ENCODE results near the gene GSK3B.

GSK3B gene

DNA sequence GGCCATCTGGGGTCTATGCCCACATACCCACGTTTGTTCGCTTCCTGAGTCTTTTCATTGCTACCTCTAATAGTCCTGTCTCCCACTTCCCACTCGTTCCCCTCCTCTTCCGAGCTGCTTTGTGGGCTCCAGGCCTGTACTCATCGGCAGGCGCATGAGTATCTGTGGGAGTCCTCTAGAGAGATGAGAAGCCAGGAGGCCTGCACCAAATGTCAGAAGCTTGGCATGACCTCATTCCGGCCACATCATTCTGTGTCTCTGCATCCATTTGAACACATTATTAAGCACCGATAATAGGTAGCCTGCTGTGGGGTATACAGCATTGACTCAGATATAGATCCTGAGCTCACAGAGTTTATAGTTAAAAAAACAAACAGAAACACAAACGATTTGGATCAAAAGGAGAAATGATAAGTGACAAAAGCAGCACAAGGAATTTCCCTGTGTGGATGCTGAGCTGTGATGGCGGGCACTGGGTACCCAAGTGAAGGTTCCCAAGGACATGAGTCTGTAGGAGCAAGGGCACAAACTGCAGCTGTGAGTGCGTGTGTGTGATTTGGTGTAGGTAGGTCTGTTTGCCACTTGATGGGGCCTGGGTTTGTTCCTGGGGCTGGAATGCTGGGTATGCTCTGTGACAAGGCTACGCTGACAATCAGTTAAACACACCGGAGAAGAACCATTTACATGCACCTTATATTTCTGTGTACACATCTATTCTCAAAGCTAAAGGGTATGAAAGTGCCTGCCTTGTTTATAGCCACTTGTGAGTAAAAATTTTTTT lies 276.5 kb downstream of the GSK3B start:
- DNase-seq (ENCODE audit: low spot score): no peak

DNA sequence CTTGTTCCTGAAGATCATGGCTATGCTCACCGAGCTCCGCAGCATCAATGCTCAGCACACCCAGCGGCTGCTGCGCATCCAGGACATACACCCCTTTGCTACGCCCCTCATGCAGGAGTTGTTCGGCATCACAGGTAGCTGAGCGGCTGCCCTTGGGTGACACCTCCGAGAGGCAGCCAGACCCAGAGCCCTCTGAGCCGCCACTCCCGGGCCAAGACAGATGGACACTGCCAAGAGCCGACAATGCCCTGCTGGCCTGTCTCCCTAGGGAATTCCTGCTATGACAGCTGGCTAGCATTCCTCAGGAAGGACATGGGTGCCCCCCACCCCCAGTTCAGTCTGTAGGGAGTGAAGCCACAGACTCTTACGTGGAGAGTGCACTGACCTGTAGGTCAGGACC lies 277.2 kb downstream of the GSK3B start:
- no peak for DNase-seq (ENCODE audit: low spot score)

DNA sequence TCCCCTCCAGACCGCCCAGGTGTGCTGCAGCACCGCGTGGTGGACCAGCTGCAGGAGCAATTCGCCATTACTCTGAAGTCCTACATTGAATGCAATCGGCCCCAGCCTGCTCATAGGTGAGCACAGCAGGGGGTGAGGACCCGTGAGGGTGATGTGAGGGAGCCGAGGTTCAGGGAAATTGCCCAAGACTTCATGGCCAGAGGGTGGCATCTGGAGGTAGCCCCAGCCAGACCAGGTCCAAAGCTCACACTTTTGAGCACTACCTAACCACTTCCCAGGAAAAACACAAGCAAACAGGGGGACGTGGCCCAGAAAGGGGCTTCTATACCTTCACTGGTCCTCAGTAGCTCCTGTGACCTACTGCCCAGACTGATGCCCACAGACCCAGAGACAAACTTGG lies 278.5 kb downstream of the GSK3B start:
- no peak for DNase-seq (ENCODE audit: low spot score)

DNA sequence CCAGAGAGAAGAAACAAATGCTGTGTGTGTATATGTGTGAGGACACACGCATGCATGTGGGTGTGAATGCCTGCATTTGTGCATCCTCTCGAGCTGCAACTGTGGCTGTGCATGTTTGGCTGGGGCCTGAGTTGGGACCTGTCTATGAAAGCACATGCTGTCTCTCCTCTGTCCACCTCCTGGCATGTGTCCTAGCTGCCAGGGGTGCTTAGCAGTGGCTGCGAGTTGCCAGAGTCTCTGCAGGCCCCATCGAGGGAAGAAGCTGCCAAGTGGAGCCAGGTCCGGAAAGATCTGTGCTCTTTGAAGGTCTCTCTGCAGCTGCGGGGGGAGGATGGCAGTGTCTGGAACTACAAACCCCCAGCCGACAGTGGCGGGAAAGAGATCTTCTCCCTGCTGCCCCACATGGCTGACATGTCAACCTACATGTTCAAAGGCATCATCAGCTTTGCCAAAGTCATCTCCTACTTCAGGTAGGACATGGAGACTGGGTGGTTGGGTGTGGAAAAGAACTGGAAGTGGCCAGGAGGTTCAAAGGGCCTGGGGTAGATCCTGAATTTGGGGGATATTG lies 281.7 kb downstream of the GSK3B start:
- DNase-seq (ENCODE audit: low spot score): no peak

DNA sequence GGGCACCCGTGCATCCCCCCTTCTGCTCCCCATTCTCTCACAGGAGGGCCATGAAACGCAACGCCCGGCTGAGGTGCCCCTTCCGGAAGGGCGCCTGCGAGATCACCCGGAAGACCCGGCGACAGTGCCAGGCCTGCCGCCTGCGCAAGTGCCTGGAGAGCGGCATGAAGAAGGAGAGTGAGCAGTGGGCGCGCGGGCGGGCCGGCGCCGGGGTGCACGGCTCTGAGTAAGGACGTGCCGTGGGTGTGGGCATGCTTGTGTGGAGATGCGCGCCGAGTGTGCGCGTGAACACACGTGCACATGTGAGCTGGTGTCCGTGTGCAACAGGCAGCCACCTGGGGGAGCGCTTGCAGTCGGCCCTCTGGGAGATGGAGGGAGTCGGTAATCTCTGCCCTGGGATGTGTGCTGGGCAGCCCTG lies 284.2 kb downstream of the GSK3B start:
- no peak for DNase-seq (ENCODE audit: low spot score)

DNA sequence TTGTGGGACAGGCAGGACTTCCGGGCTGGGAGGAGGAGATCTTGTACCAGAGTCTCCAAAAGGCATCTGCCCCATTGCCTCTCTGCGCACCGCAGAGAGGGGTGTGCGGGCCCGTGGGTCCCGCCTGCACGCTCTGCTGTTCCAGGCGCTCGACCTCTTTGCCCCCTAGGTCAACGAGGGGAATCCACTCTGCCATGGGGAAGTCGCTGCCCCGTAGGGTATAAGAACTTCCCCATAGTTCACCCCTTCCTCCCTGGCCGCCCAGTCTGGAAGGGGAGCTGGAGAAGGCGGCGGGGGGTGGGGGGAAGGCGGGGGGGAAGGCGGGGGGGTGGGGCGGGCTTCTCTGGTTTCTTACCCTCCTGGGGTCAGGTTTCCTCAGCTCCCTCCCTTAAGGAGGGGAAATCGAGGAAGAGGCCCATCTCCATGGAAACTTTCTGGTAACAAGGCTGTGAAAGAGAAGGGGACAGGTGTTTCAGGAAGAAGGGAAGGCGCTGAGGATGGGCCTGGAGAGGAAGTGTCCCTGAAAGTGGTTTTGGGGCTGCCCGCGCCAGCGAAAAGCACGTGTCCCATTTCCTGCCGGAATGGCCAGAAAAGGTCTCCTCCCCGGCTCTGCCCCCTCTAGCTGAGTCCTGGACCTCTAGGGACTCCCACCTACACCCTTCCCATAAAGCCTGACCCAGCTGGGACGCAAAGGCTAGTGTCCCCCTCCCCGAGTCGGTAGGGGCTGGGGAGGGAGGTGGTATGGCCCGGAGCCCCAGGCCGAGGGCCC lies 284.8 kb downstream of the GSK3B start:
- DNase-seq (ENCODE audit: low spot score): no peak

DNA sequence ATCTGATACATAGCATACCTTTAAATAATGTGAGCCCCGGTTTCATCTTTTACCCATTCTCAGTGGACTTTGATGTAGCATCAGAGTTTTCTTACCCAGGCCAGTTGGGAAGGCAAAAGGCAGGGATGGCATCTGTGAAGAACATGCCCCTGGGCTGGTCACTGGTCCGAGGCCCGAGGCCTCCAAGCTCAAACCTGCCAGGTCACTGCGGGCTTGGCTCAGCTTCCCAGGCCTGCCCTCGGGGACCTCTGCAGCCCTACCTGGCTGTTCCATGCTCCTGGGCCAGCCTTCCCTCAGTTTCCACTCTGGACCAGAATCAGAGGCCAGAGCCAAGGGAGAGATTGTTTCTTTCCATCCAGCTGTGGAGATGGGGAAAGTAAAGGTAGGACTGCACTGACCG lies 285.4 kb downstream of the GSK3B start:
- no peak for DNase-seq (ENCODE audit: low spot score)

DNA sequence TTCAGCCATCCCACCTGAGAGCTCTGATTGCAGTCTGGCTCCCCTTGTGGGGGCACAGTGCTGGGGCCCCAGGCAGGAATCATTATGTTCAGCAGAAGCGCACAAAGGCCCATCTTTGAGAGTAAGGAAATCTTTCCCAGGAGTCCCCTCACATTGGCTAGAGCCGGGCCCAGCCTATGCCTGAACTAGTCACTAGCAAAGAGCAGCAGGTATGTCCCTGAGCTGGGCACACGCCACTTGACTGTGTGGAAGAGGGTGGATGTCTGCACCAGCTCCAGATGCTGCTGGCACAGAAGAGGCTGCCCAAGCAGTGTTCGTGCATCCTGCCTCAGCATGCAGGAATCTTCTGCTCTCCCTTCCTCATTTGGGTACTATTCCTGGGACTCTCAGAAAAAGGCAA lies 286.0 kb downstream of the GSK3B start:
- DNase-seq (ENCODE audit: low spot score): no peak

DNA sequence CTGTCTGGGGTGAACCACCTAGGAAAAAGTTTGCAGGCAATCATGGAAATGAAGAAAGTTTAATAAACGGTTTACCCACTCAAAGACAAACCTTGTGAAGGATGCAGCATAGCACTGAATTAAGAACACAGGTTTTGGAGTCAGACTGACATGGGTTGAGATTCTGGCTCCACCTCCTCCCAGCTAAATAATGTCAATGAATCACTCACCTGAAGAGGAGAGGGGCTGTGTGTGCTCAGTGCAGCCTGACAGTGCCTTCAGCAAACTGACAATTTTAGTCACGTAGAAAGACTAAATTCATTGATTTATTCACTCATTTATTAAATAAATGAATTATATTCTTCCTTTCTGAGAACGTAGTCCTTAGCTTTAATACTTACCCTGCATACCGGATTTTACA lies 293.4 kb downstream of the GSK3B start:
- DNase-seq (ENCODE audit: low spot score): no peak

DNA sequence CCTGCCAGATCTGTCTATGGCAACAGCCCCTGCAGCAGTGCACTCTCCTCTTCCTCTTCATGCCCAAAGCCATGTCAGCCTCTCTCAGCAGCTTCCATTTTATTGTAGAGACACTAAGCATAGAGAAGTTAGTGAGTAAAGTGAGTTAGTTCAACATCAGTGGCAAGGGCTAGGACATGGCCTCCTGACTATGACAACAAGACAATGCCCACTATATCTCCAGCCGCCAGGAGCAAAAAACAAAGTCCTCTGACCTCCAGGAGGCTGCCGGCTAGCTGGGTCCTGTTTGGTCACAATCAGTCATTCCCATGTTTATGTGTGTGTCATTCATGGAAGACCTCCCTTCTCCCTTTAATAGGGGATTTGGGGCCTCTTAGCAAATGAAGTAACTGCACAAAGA lies 297.5 kb downstream of the GSK3B start:
- DNase-seq (ENCODE audit: low spot score): no peak

DNA sequence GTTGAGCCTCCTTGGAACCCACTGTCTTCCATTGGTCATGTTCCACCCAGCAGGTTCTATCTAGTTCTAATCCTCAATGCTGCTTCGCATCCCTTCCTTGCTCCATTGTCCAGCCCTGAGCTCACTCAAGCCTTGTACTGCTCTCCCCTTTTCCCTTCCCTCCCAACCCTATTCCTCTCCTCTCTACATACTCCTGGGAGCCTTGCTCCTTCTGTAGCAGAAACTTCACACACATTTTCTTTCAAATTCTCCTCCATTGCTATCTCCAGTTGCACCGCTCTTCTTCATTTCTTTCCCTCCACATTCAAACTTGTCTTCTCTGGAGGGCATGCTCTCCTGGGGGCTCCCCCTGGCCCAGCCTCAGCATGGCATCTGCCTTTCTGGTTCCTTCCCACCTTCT lies 297.9 kb downstream of the GSK3B start:
- DNase-seq (ENCODE audit: low spot score): no peak

DNA sequence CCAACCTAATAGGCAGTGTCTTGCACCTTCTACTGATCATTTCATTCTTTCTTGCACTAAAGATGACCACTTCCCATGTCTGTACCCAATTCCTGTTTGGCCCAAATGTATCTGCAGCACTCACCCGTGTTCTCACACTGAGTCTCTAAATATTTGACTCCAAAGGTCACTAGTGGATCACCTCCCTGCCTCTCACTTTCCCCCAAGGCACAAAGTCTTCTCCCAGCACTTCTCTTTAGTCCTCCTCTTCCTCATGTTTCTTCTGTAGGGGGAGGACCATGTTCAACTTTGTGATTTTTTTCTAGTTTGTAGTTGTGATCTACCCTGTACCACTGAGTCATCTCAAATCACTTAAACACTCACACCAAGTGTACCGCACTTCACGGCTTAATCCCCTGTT lies 298.4 kb downstream of the GSK3B start:
- no peak for DNase-seq (ENCODE audit: low spot score)

DNA sequence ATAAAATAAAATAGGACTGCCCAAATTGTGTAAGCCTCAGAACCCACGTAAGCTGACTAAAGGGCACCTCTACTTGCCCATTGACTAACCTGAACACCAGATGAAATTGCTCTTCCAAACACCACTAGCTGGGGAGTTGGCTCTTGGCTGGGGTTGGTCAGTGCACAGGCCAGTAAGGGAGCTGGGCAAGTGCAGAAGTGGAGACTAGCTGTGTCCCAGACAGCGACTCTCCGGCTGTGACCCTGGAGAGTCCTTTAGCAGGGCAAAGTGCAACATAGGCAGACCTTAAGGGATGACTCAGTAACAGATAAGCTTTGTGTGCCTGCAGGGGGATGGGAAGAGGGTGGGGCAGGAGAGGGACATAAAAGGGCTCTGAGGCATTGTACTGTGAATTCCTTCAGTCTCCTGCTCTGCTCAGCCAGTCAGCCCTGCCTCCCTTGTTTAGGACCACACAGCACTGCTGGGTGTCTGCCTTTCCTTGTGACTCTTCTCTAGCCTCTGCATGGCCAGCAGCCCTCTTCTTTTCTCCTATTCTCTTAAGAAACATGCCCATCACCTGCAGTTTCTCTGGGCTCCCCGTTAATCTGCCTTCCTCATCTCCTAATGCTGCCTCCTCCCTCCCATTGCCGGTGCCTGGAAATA lies 299.2 kb downstream of the GSK3B start:
- no peak for DNase-seq (ENCODE audit: low spot score)

DNA sequence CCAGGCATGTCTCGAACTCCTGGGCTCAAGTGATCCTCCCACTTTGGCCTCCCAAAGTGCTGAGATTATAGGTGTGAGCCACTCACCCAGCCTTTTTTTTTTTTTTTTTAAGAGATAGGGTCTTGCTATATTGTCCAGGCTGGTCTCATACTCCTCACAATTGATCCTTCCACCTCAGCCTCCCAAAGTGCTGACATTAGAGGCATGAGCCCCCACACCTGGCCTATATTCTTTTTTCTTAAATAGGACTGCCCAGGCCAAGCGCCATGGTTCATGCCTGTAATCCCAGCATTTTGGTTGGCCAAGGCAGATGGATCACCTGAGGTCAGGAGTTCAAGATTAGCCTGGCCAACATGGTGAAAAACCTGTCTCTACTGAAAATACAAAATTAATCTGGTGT lies 299.8 kb downstream of the GSK3B start:
- no peak for DNase-seq (ENCODE audit: low spot score)

DNA sequence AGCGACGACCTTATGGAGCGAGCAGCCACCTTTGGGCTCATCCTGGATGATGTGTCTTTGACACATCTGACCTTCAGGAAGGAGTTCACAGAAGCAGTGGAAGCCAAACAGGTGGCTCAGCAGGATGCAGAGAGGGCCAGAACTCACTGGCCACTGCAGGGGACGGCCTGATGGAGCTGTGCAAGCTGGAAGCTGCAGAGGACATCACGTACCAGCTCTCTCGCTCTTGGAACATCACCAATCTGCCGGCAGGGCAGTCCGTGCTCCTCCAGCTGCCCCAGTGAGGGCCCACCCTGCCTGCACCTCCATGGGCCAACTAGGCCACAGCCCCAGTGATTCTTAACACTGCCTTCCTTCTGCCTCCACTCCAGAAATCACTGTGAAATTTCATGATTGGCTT lies 302.0 kb downstream of the GSK3B start:
- no peak for DNase-seq (ENCODE audit: low spot score)

DNA sequence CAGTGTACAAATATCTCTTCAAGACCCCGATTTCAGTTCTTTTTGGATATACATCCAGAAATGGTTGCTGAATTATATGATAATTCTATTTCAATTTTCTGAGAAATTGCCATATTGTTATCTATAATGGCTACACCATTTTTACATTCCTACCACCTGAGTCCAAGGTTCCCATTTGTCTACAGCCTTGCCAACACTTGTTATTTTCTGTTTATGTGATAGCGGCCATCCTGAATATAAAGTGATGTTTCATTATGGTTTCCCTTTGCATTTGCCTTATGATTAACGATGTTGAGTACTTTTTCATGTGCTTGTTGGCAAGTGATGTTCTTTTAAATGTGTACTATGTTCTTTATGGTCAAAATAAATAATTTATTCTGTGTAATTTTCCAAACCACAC lies 303.9 kb downstream of the GSK3B start:
- DNase-seq (ENCODE audit: low spot score): no peak

DNA sequence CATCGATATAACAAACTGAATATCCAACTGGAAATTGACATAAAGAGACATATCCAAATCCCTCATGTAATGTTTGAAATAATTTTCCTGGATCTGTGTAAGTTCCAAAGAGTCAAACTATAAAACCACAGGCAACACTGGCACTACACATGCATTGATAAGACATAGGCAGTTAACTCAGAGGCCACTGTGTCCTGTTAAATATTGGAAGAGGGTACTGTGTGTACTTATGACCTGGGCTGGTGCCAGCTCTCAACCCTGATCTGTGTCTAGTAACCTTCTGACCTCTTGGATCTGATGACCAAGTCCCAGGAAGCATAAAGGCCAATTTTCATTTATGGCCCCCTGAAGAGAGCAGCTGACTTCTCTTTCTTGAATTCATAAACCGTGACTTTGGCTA lies 307.8 kb downstream of the GSK3B start:
- no peak for DNase-seq (ENCODE audit: low spot score)

DNA sequence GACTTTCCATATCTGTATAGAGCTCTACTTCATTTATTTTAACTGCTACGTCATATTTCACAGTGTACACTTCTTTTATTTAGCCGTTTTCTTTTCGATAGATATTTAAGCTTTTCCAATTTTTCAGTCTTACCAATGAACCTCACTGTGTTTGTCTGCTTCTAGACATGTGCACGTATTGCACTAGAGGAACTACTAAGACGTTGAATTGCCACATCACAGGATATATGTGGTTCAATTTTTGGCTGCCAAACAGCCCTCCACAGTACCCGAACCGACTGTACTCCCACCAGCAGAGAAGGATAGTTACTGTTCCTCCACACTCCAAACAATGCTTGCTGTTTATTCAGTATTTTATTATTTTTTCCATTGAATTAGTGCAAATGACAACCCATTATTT lies 310.4 kb downstream of the GSK3B start:
- DNase-seq (ENCODE audit: low spot score): no peak

DNA sequence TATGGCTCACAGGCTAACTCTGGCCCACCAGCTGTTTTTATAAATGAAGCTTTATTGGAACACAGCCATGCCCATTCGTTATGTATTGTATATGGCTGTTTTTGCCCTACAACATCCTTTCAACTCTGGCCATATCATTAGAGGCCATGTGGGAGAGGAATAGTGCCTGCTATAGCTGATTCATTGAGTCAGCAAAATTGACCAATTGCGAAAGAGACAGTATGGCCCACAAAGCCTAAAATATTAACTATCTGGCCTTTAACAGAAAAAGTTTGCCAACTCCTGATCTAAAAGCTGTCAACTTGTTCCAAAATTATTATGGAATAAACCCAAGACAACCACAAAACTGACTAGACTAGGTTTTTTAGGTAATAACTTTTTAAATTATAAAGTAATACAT lies 311.0 kb downstream of the GSK3B start:
- no peak for DNase-seq (ENCODE audit: low spot score)

DNA sequence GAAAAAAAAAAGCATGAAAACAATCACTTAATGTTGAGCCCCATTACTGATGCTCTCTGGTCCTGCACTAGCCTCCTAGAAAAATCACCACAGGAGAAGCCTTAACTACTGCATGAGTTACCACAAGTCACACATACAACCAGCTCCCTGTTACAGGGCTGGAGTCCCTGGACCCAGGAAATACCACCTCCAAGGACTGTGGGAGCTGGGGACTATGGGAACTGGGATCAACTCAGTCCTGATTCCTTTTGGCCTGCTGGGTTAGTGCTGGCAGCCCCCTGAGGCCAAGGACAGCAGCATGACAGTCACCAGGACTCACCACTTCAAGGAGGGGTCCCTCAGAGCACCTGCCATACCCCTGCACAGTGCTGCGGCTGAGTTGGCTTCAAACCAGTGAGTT lies 311.8 kb downstream of the GSK3B start:
- DNase-seq (ENCODE audit: low spot score): no peak

DNA sequence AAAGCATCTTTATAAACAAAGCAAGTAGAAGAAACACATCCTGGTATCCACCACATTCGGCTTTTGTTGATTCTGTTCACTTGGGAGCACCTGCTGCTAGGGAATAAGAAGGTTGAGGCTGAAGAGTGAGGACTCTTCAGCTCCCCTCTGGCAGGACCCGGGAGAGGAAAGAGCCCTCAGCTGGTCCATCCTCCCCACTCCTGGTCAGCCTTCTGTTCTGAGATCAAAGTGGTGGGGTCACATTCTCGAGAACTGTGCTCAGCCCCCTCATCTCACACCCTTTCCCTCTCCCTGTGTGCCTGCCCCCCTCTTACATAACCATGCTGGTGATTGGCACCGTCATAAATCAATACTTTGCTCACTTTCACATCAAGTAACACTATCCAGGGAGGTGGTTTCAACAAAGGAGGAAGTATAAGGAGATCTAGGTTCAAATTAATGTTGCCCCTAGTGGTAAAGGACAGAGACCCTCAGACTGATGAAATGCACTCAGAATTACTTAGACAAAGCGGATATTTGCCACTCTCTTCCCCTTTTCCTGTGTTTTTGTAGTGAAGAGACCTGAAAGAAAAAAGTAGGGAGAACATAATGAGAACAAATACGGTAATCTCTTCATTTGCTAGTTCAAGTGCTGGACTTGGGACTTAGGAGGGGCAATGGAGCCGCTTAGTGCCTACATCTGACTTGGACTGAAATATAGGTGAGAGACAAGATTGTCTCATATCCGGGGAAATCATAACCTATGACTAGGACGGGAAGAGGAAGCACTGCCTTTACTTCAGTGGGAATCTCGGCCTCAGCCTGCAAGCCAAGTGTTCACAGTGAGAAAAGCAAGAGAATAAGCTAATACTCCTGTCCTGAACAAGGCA lies 312.7 kb downstream of the GSK3B start, which contains the start of gene NR1I2:
Gene NR1I2, plus strand, starts transcription at position 772 of the 869 bp plus-strand sequence.
- no peak for DNase-seq (ENCODE audit: low spot score)
